K562 (cell line): ENCODE measurements around the gene FGF14.

Source experiments
- BHLHE40 ChIP-seq: IDR thresholded peaks from 2 replicates; pipeline ENCODE4 v1.6.1; 2011; ENCODE audit warnings: low read length, improper control_type of control experiment
- CREB1 ChIP-seq, 2 experiments: sonication (generic) in 1 of 2; formaldehyde crosslinking in 1 of 2; IDR thresholded peaks; 2 replicates each; pipeline versions ENCODE4 v1.6.1 to v1.8.0; 2012 to 2022; ENCODE audit warnings: inconsistent platforms in 1 of 2, mild to moderate bottlenecking in 1 of 2, missing genetic modification reagents in 1 of 2, moderate library complexity in 1 of 2
- TF ChIP-seq, protein P1 (sequence below): fragments of 450-650 bp; IDR thresholded peaks from 2 replicates; pipeline ENCODE4 v1.6.1; 2018; ENCODE audit not compliant: partially characterized antibody

DNA sequence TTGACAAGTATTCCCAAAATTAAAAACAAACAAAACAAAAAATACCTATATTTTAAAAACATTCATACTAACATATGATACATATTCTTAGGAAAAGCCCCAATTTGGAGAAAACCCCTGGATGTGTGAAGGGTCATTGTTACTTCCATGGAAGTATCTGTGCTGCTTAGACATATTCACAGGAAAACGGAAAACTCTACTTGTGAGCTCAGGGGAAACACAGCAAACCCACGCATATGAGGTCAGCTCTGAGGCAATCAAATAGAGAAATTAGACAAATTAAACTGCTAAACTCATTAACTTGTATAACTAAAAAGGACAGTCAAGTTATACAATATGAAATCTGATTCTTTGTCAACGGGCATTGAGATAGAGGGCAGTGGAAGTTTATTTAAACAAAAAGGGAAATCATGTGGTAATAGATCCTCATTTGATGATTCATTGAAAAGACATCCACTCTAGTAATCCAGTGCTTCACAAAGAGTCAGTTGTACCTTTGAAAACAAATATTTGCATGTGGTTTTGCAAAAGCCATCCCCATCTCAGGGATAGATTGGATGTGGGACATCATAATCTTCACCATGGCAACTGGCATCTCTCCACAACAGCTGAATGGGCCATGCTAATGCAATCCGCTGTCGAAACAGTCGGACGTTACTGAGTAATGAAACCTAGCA lies 526.0 kb downstream of the FGF14 start:
- TF ChIP-seq BHLHE40 (no peak), CREB1 (IDR thresholded peaks at IDR 0.05) (no peak), CREB1 (CRISPR knock-in tag; IDR thresholded peaks at IDR 0.05) (no peak)
- TF ChIP-seq, protein P1, sequence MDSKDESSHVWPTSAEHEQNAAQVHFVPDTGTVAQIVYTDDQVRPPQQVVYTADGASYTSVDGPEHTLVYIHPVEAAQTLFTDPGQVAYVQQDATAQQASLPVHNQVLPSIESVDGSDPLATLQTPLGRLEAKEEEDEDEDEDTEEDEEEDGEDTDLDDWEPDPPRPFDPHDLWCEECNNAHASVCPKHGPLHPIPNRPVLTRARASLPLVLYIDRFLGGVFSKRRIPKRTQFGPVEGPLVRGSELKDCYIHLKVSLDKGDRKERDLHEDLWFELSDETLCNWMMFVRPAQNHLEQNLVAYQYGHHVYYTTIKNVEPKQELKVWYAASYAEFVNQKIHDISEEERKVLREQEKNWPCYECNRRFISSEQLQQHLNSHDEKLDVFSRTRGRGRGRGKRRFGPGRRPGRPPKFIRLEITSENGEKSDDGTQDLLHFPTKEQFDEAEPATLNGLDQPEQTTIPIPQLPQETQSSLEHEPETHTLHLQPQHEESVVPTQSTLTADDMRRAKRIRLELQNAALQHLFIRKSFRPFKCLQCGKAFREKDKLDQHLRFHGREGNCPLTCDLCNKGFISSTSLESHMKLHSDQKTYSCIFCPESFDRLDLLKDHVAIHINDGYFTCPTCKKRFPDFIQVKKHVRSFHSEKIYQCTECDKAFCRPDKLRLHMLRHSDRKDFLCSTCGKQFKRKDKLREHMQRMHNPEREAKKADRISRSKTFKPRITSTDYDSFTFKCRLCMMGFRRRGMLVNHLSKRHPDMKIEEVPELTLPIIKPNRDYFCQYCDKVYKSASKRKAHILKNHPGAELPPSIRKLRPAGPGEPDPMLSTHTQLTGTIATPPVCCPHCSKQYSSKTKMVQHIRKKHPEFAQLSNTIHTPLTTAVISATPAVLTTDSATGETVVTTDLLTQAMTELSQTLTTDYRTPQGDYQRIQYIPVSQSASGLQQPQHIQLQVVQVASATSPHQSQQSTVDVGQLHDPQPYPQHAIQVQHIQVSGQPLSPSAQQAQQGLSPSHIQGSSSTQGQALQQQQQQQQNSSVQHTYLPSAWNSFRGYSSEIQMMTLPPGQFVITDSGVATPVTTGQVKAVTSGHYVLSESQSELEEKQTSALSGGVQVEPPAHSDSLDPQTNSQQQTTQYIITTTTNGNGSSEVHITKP, result no peak
